GM21526 (cell line): Measurements from ENCODE around the gene EVC.

ENCODE experiments used
- ATAC-seq: cut with Tn5 transposase; IDR thresholded peaks from one replicate; pipeline ENCODE4 v1.9.1; 2021; ENCODE audit warnings: moderate library complexity; ENCODE audit not compliant: unreplicated experiment, low FRiP score

The EVC gene

DNA sequence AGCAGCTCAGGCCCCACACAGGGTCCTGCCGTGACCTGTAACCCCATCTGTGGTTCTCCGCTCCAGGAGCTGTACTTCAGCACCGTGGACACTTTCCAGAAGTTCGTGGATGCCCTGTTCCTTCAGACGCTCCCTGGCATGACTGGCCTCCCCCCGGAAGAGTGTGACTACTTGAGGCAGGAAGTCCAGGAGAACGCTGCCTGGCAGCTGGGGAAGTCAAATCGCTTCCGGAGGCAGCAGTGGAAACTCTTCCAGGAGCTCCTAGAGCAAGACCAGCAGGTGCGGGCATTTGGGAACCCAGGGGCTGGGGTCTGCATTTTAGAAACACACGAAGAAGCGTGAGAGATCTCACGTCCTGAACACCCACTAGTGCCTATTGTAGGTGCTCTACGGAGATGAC lies 72.5 kb downstream of the EVC start:
- ATAC-seq, result no peak

DNA sequence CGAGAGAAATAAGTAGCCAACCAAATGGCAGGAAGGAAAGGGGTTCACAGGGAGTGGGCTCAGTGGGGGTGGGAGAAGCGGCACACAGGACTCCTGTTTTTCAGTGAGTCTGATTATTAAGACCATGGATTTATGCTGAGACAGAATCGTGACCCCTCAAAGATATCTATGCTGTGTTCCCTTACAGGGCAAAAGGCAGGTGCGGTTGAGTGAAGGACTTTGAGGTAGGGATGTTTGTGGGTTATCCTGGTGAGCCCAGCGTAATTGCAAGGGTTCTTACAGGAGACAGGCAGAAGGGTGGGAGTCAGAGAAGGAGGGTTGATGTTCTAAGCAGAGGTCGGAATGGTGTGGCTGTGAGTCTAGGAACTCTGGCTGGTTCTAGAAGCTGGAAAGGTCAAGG lies 73.0 kb downstream of the EVC start:
- no peak for ATAC-seq

GRCh38 chr4:5784960-5785611 lies 74.1 kb downstream of the EVC start:
- no peak for ATAC-seq

GRCh38 chr4:5785806-5786680 lies 75.0 kb downstream of the EVC start:
- no peak for ATAC-seq

DNA sequence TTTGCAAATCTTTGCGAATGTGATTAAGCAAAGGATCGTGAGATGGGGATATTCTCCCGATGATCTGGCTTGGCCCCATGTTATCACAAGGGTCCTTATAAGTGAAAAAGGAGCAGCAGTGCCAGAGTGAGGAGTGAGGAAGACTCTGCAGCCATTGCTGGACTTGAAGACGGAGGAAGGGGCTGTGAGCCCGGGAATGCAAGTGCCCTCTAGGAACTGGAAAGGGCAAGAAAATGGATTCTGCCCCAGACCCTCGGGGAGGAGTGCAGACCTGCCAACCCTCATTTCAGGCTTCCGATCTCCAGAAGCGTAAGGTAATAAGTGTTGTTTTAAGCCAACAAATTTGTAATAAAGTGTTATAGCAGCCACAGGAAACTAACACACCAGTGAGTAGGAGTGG lies 76.3 kb downstream of the EVC start:
- no peak for ATAC-seq

DNA sequence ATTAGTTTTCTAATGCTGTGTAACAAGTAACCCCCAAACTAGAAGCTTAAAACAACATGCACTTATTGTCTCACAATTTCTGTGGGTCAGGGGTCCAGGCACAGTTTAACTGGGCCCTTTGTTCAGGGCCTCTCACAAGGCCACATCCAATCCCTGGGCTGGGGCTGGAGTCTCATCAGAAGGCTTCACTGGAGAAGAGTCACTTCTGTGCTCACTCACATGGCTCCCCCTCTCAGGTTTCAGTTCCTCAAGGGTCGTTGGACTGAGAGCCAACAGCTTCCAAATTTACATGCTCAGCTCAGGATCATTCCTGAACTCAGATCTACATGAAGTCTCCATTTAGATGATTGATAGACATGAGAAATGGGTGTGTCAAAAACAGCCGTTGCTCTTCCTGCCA lies 77.1 kb downstream of the EVC start:
- no peak for ATAC-seq

GRCh38 chr4:5789141-5789540 lies 78.1 kb downstream of the EVC start:
- no peak for ATAC-seq

GRCh38 chr4:5790546-5790857 lies 79.5 kb downstream of the EVC start:
- no peak for ATAC-seq

DNA sequence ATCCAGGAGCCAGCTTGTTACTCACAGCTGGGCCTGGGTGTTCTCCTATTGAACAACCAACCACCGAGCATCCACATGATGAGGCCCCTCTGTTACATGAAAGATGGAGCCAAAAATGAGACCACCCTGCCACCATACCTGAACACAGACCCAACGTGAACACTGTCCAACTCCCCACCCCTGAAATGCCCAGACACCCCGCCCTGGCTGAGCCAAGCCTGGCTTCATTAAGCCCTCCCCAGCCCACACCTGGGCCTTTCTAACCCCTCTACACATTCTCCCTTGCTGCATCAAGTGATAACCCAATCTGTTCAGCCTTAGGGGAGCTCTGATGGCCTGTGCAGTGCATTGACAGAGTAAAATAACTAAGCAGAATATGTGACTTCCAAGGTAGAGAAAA lies 80.7 kb downstream of the EVC start:
- no peak for ATAC-seq

DNA sequence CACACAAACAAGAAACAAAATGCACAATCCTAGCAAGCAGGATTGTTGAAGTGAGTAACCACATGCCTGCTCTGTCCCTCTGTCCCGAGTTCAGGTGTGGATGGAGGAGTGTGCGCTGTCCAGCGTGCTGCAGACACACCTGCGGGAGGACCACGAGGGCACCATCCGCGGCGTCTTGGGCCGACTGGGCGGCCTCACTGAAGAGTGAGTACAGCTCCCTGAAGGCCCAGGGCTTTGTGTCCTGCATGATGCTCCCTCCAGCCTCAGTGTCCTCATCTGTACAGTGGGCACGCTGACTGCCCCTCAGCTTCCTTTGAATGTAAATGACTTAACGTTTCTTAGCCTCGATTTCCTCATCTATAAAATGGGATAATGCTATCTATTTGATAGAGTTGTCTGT lies 82.5 kb downstream of the EVC start:
- no peak for ATAC-seq

DNA sequence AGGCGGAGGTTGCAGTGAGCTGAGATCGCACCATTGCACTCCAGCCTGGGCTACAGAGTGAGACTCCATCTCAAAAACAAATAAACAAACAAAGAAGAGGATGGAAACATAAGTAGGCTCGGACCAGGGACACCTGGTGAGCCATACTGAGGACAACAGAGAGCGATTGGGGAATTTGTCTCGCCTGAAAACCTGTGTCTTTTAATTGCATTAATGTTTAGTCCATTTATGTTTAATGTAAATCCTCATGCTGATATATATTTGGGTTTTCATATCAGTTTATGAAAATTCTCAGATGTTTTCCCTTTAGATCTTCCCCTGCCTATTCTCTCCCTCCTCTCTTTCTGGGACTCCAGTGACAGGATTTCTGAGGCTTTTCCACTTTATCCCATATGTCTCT lies 84.6 kb downstream of the EVC start:
- no peak for ATAC-seq

- ATAC-seq, result no peak
Measured at GRCh38 chr4:5796976-5797375, 86.0 kb downstream of the EVC start.

- ATAC-seq, result no peak
Measured at GRCh38 chr4:5797866-5798265, 86.9 kb downstream of the EVC start.

DNA sequence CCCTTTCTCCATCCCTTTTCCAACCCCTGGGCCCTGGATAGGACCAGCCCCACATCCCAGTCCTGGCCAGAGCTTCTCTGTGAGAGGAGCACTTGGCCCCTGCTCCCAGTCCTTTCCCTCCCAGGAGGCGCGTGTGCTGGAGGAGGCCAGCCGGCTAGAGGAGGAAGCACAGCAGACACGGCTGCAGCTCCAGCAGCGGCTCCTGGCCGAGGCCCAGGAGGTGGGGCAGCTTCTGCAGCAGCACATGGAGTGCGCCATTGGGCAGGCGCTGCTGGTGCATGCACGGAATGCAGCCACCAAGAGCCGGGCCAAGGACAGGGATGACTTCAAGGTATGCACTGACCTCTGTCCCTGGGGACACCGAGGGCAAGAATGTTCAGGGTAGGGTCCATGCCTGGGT lies 87.5 kb downstream of the EVC start:
- no peak for ATAC-seq

GRCh38 chr4:5798946-5799345 lies 87.9 kb downstream of the EVC start:
- ATAC-seq, result no peak

GRCh38 chr4:5799406-5799805 lies 88.4 kb downstream of the EVC start:
- no peak for ATAC-seq

GRCh38 chr4:5800496-5800895 lies 89.5 kb downstream of the EVC start:
- no peak for ATAC-seq

- ATAC-seq, result no peak
Measured at GRCh38 chr4:5801696-5802095, 90.7 kb downstream of the EVC start.

DNA sequence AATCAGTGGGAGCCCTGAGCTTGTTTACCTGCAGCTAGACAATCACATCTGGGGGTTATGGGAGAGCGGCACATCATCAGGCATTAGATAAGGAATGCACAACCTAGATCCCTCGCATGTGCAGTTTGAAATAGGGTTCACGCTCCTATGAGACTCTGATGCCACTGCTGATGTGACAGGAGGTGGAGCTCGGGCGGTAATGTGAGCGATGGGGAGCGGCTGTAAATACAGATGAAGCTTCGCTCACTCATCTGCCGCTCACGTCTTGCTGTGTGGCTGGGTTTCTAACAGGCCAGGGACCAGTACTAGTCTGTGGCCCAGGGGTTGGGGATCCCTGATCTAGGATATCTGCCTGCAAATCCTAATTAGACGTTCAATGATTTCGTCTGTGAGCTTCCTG lies 91.6 kb downstream of the EVC start:
- no peak for ATAC-seq

DNA sequence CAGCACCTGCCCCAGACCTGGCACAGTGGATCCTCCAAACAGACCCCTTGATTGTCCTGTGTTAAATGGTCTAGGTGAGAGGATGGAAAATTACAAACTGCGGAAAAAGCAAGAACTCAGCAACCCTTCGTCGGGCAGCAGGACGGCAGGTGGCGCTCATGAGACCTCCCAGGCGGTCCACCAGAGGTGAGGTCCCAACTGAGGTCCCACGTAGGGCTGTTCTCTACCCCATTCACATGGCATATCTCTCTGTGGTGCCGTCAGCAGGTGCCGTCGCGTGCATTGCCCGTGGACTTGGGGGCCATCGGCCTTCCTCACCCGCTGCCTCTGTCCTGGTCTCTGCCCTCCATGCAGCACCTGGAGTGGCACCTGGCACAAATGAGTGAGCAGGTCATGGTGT lies 93.7 kb downstream of the EVC start:
- ATAC-seq, result no peak

- no peak for ATAC-seq
Measured at GRCh38 chr4:5805270-5805669, 94.3 kb downstream of the EVC start.

- ATAC-seq, result no peak
Measured at GRCh38 chr4:5808081-5808741, 97.2 kb downstream of the EVC start.
